ENCODE data around the gene PDE8B. TPM values are rescaled to one million over a fixed set of nuclear protein-coding genes. Genes with fewer than 3 reads are reported as not detected.

PDE8B gene
- total and polyA plus RNA-seq, 4 donors: 0.19 to 0.82 (median 0.49) TPM

- H3K4me1 ChIP-seq (ENCODE audit: control insufficient read depth in 4 of 4, insufficient read depth in 4 of 4, low read length in 3 of 4): peaks cover 6 to 15% (median 11%) of the 10 kb centered on the region in 4 donors
- TF ChIP-seq ATF3 (IDR thresholded peaks at IDR 0.05) (no peak), GABPA (IDR thresholded peaks at IDR 0.05 in 1 of 2, conservative IDR thresholded peaks at IDR 0.05 in 1 of 2) (no peak), JUND (IDR thresholded peaks at IDR 0.05) (no peak), FOXA1 (IDR thresholded peaks at IDR 0.05) (no peak), RAD21 (IDR thresholded peaks at IDR 0.05) (no peak)
- no peaks in the 10 kb centered on the region for H3K36me3 ChIP-seq (ENCODE audit: control insufficient read depth in 4 of 4, insufficient read depth in 3 of 4, low read depth in 1 of 4, low read length in 3 of 4)
- WGBS: 71% methylated on average over 1 of the region's 1 CpG
- peaks cover 0 to 23% (median 7%) of the 10 kb centered on the region in 4 donors for H3K27me3 ChIP-seq (ENCODE audit: control insufficient read depth in 4 of 4, insufficient read depth in 4 of 4, low read length in 3 of 4)
- no peak overlapping the region for H3K4me3 ChIP-seq (ENCODE audit: low read depth in 1 of 3, low read length in 3 of 3)
- H3K9ac ChIP-seq (ENCODE audit: low read depth in 1 of 2, low read length in 2 of 2): no peak overlapping the region
- no peak overlapping the region for H3K27ac ChIP-seq (ENCODE audit: low read depth in 1 of 2, low read length in 2 of 2)
- no peaks in the 10 kb centered on the region for H3K9me3 ChIP-seq (ENCODE audit: control insufficient read depth in 4 of 4, low read length in 3 of 4)
- no peak for DNase-seq (ENCODE audit: low spot score)
Measured at GRCh38 chr5:77213601-77214000, 3.1 kb downstream of the PDE8B start.

- H3K9me3 ChIP-seq (ENCODE audit: control insufficient read depth in 4 of 4, low read length in 3 of 4): no peaks in the 10 kb centered on the region
- WGBS: 73% methylated on average over 4 of the region's 4 CpGs
Measured at GRCh38 chr5:77214151-77214550, 3.7 kb downstream of the PDE8B start.

GRCh38 chr5:77218263-77218662, 7.8 kb downstream of the PDE8B start:
- WGBS: 73% methylated on average over 4 of the region's 4 CpGs
- no peak overlapping the region for H3K27ac ChIP-seq (ENCODE audit: low read depth in 1 of 2, low read length in 2 of 2)
- H3K4me3 ChIP-seq (ENCODE audit: low read depth in 1 of 3, low read length in 3 of 3): no peak overlapping the region
- no peaks in the 10 kb centered on the region for H3K36me3 ChIP-seq (ENCODE audit: control insufficient read depth in 4 of 4, insufficient read depth in 3 of 4, low read depth in 1 of 4, low read length in 3 of 4)
- TF ChIP-seq NR2F2 (IDR thresholded peaks at IDR 0.05) (no peak), YY1 (IDR thresholded peaks at IDR 0.05) (no peak), JUND (IDR thresholded peaks at IDR 0.05) (no peak), CTCF (IDR thresholded peaks at IDR 0.05; ENCODE audit: low read depth, low read length, missing input control) (peak; percentile 19), FOXA2 (IDR thresholded peaks at IDR 0.05) (no peak), SP1 (IDR thresholded peaks at IDR 0.05) (no peak), RAD21 (IDR thresholded peaks at IDR 0.05) (peak in 1 of 2 donors; percentile 41)
- no peaks in the 10 kb centered on the region for H3K4me1 ChIP-seq (ENCODE audit: control insufficient read depth in 4 of 4, insufficient read depth in 4 of 4, low read length in 3 of 4)
- no peak overlapping the region for H3K9ac ChIP-seq (ENCODE audit: low read depth in 1 of 2, low read length in 2 of 2)
- H3K9me3 ChIP-seq (ENCODE audit: control insufficient read depth in 4 of 4, low read length in 3 of 4): no peaks in the 10 kb centered on the region
- DNase-seq (ENCODE audit: low spot score): no peak
- H3K27me3 ChIP-seq (ENCODE audit: control insufficient read depth in 4 of 4, insufficient read depth in 4 of 4, low read length in 3 of 4): peaks cover 0 to 7% (median under 1%) of the 10 kb centered on the region in 4 donors

More at GRCh38 chr5:77214151-77214550, 3.7 kb downstream of the PDE8B start:
- Histone ChIP-seq H3K27me3 (ENCODE audit: control insufficient read depth in 4 of 4, insufficient read depth in 4 of 4, low read length in 3 of 4) (peaks cover 0 to 23% (median 7%) of the 10 kb centered on the region in 4 donors), H3K9ac (ENCODE audit: low read depth in 1 of 2, low read length in 2 of 2) (no peak overlapping the region), H3K36me3 (ENCODE audit: control insufficient read depth in 4 of 4, insufficient read depth in 3 of 4, low read depth in 1 of 4, low read length in 3 of 4) (no peaks in the 10 kb centered on the region), H3K4me3 (ENCODE audit: low read depth in 1 of 3, low read length in 3 of 3) (no peak overlapping the region), H3K27ac (ENCODE audit: low read depth in 1 of 2, low read length in 2 of 2) (no peak overlapping the region), H3K4me1 (ENCODE audit: control insufficient read depth in 4 of 4, insufficient read depth in 4 of 4, low read length in 3 of 4) (peaks cover 6 to 15% (median 11%) of the 10 kb centered on the region in 4 donors)
- DNase-seq (ENCODE audit: low spot score): no peak
- no peak for TF ChIP-seq REST (IDR thresholded peaks at IDR 0.05)
